CD14-positive monocyte (primary cell): ENCODE results near the gene UNC5A. TPM values are rescaled to one million over a fixed set of nuclear protein-coding genes. Genes with fewer than 3 reads are reported as not detected.

Experiments used
- DNase-seq, 3 donors: peaks; one replicate each; pipeline ENCODE4 v3.0.0-alpha.2; 2011 to 2022
- H2AFZ ChIP-seq: 2 replicates; pipeline ENCODE4 v1.6.0; 2012; ENCODE audit warnings: mild to moderate bottlenecking, low read depth, low read length, inconsistent platforms; ENCODE audit not compliant: insufficient read depth, poor library complexity, severe bottlenecking
- H3K27ac ChIP-seq, 2 donors: 1 replicate in 1 of 2; 2 replicates in 1 of 2; pipeline ENCODE4 v1.5.1; 2012 to 2013; ENCODE audit warnings: low read length in 2 of 2, control low read depth in 1 of 2, inconsistent platforms in 1 of 2, low read depth in 1 of 2, mild to moderate bottlenecking in 1 of 2
- H3K27me3 ChIP-seq, 2 donors: one replicate each; pipeline versions ENCODE4 v1.6.0 to v1.6.1; 2011 to 2013; ENCODE audit warnings: low read length in 2 of 2; ENCODE audit not compliant: control insufficient read depth in 2 of 2, insufficient read depth in 2 of 2
- H3K36me3 ChIP-seq, 2 donors: replicated peaks in 1 of 2; 1 replicate in 1 of 2; 2 replicates in 1 of 2; pipeline versions ENCODE4 v1.5.1 to v1.6.1; 2012 to 2013; ENCODE audit warnings: low read length in 2 of 2, control low read depth in 1 of 2, inconsistent platforms in 1 of 2, mild to moderate bottlenecking in 1 of 2; ENCODE audit not compliant: insufficient read depth in 2 of 2, control insufficient read depth in 1 of 2
- H3K4me1 ChIP-seq, 2 donors: 1 replicate in 1 of 2; 2 replicates in 1 of 2; pipeline versions ENCODE4 v1.5.1 to v1.6.1; 2012 to 2013; ENCODE audit warnings: low read length in 2 of 2, control low read depth in 1 of 2, inconsistent platforms in 1 of 2, mild to moderate bottlenecking in 1 of 2, moderate library complexity in 1 of 2; ENCODE audit not compliant: insufficient read depth in 2 of 2, control insufficient read depth in 1 of 2
- H3K4me2 ChIP-seq: replicated peaks from 2 replicates; pipeline ENCODE3; 2012; ENCODE audit warnings: low read length, moderate library complexity, mild to moderate bottlenecking; ENCODE audit not compliant: poor library complexity, severe bottlenecking; ENCODE audit errors: extremely low read depth
- H3K4me3 ChIP-seq, 3 experiments: fragments of 200-600 bp in 1 of 3; sonication (generic) in 1 of 3; replicated peaks in 1 of 3; 1 replicate in 2 of 3; 2 replicates in 1 of 3; pipeline ENCODE4 v1.5.1; 2011 to 2013; ENCODE audit warnings: low read length in 3 of 3, mild to moderate bottlenecking in 3 of 3, control low read depth in 2 of 3, low read depth in 2 of 3, inconsistent platforms in 1 of 3, moderate library complexity in 1 of 3
- H3K79me2 ChIP-seq: 2 replicates; pipeline ENCODE4 v1.6.0; 2012; ENCODE audit warnings: mild to moderate bottlenecking, control low read depth, inconsistent platforms, low read length, moderate library complexity; ENCODE audit not compliant: insufficient read depth
- H3K9ac ChIP-seq: 2 replicates; pipeline ENCODE4 v1.6.0; 2017; ENCODE audit warnings: low read length, mild to moderate bottlenecking; ENCODE audit not compliant: insufficient read depth, poor library complexity, severe bottlenecking
- H3K9me3 ChIP-seq, 2 donors: replicated peaks in 1 of 2; 1 replicate in 1 of 2; 2 replicates in 1 of 2; pipeline versions ENCODE4 v1.5.1 to v1.6.1; 2012 to 2013; ENCODE audit warnings: low read length in 2 of 2, control low read depth in 1 of 2; ENCODE audit not compliant: control insufficient read depth in 1 of 2, insufficient read depth in 1 of 2
- H4K20me1 ChIP-seq: 2 replicates; pipeline ENCODE4 v1.6.0; 2012; ENCODE audit warnings: mild to moderate bottlenecking, low read length, control low read depth, moderate library complexity; ENCODE audit not compliant: insufficient read depth
- H3K27ac Mint-ChIP-seq, 7 donors: one replicate each; pipeline ENCODE4 v1.8.0; 2020; ENCODE audit warnings: mild to moderate bottlenecking in 7 of 7, mixed read lengths in 7 of 7, moderate library complexity in 6 of 7, inconsistent platforms in 2 of 7
- H3K27me3 Mint-ChIP-seq, 3 donors: one replicate each; pipeline ENCODE4 v1.8.0; 2021 to 2022; ENCODE audit warnings: low read depth in 3 of 3, mild to moderate bottlenecking in 3 of 3, mixed read lengths in 3 of 3, moderate library complexity in 3 of 3, inconsistent platforms in 1 of 3
- H3K36me3 Mint-ChIP-seq, 2 donors: one replicate each; pipeline ENCODE4 v1.8.0; 2020; ENCODE audit warnings: mixed read lengths in 2 of 2, inconsistent platforms in 1 of 2, mild to moderate bottlenecking in 1 of 2
- H3K4me1 Mint-ChIP-seq: one replicate; pipeline ENCODE4 v1.8.0; 2020; ENCODE audit warnings: mild to moderate bottlenecking, mixed read lengths
- H3K4me3 Mint-ChIP-seq, 2 donors: one replicate each; pipeline ENCODE4 v1.8.0; 2020; ENCODE audit warnings: mild to moderate bottlenecking in 2 of 2, mixed read lengths in 2 of 2, moderate library complexity in 1 of 2
- H3K9me3 Mint-ChIP-seq, 7 donors: one replicate each; pipeline ENCODE4 v1.8.0; 2020 to 2022; ENCODE audit warnings: mixed read lengths in 7 of 7, mild to moderate bottlenecking in 6 of 7, moderate library complexity in 6 of 7, inconsistent platforms in 2 of 7
- WGBS: methylation state at CpG from one replicate; pipeline ENCODE4 v1.1.5; 2013; ENCODE audit warnings: missing lambda C conversion rate; ENCODE audit not compliant: insufficient coverage; 5-methylcytosine and 5-hydroxymethylcytosine counted together
- intact Hi-C, 2 donors: fragments of 100-400 bp; cut with micrococcal nuclease; formaldehyde crosslinking; loops; one replicate each; pipeline versions ENCODE4 v1.15.0 to v1.15.1; 2023
- polyA plus RNA-seq, 3 donors: library from polyadenylated mRNA; depleted of rRNA in 1 of 3; unstranded in 2 of 3; stranded (reverse) in 1 of 3; fragments of 300-500 nt in 2 of 3; fragments of >200 nt in 1 of 3; fragmentation: Illumina TruSeq in 2 of 3; gene quantifications; 1 replicate in 2 of 3; 2 replicates in 1 of 3; pipeline ENCODE4 v1.2.3, GENCODE V29; 2012 to 2021
- TF ChIP-seq, protein P1 (sequence below): fragments of 200-600 bp; IDR thresholded peaks from one replicate; pipeline ENCODE4 v1.8.0; 2022; ENCODE audit warnings: antibody characterized with exemption, mild to moderate bottlenecking

Gene UNC5A
- polyA plus RNA-seq, 3 donors = 0.03 to 0.07 TPM; not detected in 1

- Mint-ChIP-seq H3K27ac (no peak overlapping the region), H3K36me3 (no peaks in the 10 kb centered on the region), H3K9me3 (peaks cover 0 to 22% (median 0%) of the 10 kb centered on the region in 7 donors), H3K4me1 (peaks cover 13% of the 10 kb centered on the region), H3K4me3 (no peak overlapping the region), H3K27me3 (peaks cover 73 to 88% (median 77%) of the 10 kb centered on the region in 3 donors)
- Histone ChIP-seq H3K9me3 (peaks cover 0 to 16% of the 10 kb centered on the region in 2 donors), H3K27me3 (peaks cover 39 to 79% of the 10 kb centered on the region in 2 donors), H3K4me3 (no peak overlapping the region), H3K4me2 (no peak overlapping the region), H4K20me1 (no peaks in the 10 kb centered on the region), H2AFZ (no peak overlapping the region), H3K9ac (no peak overlapping the region), H3K27ac (no peak overlapping the region), H3K4me1 (peaks cover 5 to 14% of the 10 kb centered on the region in 2 donors), H3K36me3 (no peaks in the 10 kb centered on the region), H3K79me2 (no peaks in the 10 kb centered on the region)
- intact Hi-C loops = loop anchor here in 1 of 2 donors (10.0 kb wide), 1 partner anchor 140 kb away; no protein-coding TSS in a partner anchor
- no peak for DNase-seq
- TF ChIP-seq, protein P1, sequence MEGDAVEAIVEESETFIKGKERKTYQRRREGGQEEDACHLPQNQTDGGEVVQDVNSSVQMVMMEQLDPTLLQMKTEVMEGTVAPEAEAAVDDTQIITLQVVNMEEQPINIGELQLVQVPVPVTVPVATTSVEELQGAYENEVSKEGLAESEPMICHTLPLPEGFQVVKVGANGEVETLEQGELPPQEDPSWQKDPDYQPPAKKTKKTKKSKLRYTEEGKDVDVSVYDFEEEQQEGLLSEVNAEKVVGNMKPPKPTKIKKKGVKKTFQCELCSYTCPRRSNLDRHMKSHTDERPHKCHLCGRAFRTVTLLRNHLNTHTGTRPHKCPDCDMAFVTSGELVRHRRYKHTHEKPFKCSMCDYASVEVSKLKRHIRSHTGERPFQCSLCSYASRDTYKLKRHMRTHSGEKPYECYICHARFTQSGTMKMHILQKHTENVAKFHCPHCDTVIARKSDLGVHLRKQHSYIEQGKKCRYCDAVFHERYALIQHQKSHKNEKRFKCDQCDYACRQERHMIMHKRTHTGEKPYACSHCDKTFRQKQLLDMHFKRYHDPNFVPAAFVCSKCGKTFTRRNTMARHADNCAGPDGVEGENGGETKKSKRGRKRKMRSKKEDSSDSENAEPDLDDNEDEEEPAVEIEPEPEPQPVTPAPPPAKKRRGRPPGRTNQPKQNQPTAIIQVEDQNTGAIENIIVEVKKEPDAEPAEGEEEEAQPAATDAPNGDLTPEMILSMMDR = no peak
- WGBS = 83% methylated on average over 6 of the region's 10 CpGs
Measured at GRCh38 chr5:176814836-176815438, 4.6 kb downstream of the UNC5A start.

DNA sequence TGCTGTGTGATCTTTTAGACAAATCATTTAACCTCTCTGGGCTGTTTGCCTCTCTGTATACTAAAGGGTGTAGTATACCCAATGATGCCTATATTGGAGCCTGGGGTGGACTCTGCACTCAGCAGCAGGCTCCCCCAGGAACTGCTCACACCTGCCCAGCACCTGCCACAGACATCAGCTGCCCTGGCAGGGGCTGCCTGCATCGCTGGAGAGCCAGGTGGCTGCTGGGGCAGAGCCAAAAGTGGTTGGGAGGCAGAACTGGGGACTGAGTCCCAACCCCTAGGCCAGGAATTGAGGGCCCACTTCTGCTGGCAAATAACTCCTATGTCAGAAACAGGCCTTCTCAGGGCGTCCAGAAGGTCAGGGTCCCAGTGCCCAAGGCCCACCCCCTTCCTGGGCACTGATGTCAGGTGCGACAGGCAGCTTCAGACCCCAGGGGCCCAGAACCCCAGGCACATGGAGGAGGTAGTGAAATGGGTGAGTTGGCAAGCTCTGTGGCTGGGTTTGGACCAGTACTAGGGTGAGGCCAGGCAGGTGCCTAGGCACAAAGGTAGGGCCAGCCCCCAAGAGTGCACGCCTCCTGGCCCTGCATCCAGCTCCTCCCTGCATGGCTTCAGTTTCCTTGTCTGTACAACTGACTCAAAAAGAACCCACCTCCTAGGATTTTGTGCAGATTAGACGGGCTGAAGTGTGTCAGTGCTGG is 5.8 kb downstream of the UNC5A start:
- no peaks in the 10 kb centered on the region for H4K20me1 ChIP-seq
- H3K4me3 ChIP-seq = no peak overlapping the region
- H3K4me2 ChIP-seq = no peak overlapping the region
- H3K79me2 ChIP-seq = no peaks in the 10 kb centered on the region
- Mint-ChIP-seq H3K9me3 (peaks cover 0 to 21% (median 0%) of the 10 kb centered on the region in 7 donors), H3K27me3 (peaks cover 78 to 93% (median 83%) of the 10 kb centered on the region in 3 donors), H3K36me3 (no peaks in the 10 kb centered on the region), H3K27ac (no peak overlapping the region), H3K4me1 (peaks cover 10% of the 10 kb centered on the region), H3K4me3 (peak overlapping the region in 1 of 2 donors; percentile 85)
- H3K27me3 ChIP-seq = peaks cover 34 to 76% of the 10 kb centered on the region in 2 donors
- H3K4me1 ChIP-seq = peaks cover 2 to 7% of the 10 kb centered on the region in 2 donors
- H3K27ac ChIP-seq = no peak overlapping the region
- intact Hi-C loops = loop anchor here in 1 of 2 donors (10.0 kb wide), 1 partner anchor 139 kb away; no protein-coding TSS in a partner anchor
- no peaks in the 10 kb centered on the region for H3K36me3 ChIP-seq
- TF ChIP-seq, protein P1 = no peak
- no peak overlapping the region for H2AFZ ChIP-seq
- no peak overlapping the region for H3K9ac ChIP-seq
- peaks cover 0 to 16% of the 10 kb centered on the region in 2 donors for H3K9me3 ChIP-seq
- WGBS = 83% methylated on average over 4 of the region's 5 CpGs
- DNase-seq = no peak
